K562 (cell line): ENCODE results near the gene NTRK1. TPM values are rescaled to one million over a fixed set of nuclear protein-coding genes. Genes with fewer than 3 reads are reported as not detected.

Experiments used
- BMI1 ChIP-seq: fragments of 150-350 bp; IDR thresholded peaks from 2 replicates; pipeline ENCODE4 v1.6.1; 2014; ENCODE audit warnings: low read length
- CBX2 ChIP-seq: fragments of 200-600 bp; sonication (generic); IDR thresholded peaks from one replicate; pipeline ENCODE4 v1.6.1; 2012; ENCODE audit warnings: mild to moderate bottlenecking, low read length, inconsistent platforms; ENCODE audit not compliant: insufficient read depth, poor library complexity, severe bottlenecking
- FOXP1 ChIP-seq: sonication (generic); formaldehyde crosslinking; IDR thresholded peaks from 2 replicates; pipeline ENCODE4 v1.8.0; 2022; ENCODE audit warnings: mild to moderate bottlenecking, missing genetic modification reagents
- GATAD2B ChIP-seq: fragments of 450-650 bp; IDR thresholded peaks from 2 replicates; pipeline ENCODE4 v1.6.1; 2017; ENCODE audit warnings: mild to moderate bottlenecking, borderline replicate concordance
- HNRNPLL ChIP-seq: fragments of 200-400 bp; formaldehyde crosslinking; IDR thresholded peaks from 2 replicates; pipeline ENCODE4 v1.6.1; 2017; ENCODE audit warnings: low read length, low read depth, mild to moderate bottlenecking; ENCODE audit not compliant: poor library complexity, severe bottlenecking
- JUNB ChIP-seq: fragments of 450-650 bp; formaldehyde crosslinking; conservative IDR thresholded peaks from 2 replicates; pipeline ENCODE4 v1.4.0; 2020; ENCODE audit warnings: mild to moderate bottlenecking
- KLF10 ChIP-seq: fragments of 250-450 bp; sonication (Bioruptor Pico); IDR thresholded peaks from 2 replicates; pipeline ENCODE4 v1.6.1; 2021; ENCODE audit warnings: matching md5 sums
- LEF1 ChIP-seq: fragments of 450-650 bp; IDR thresholded peaks from 2 replicates; pipeline ENCODE4 v1.6.1; 2016; ENCODE audit warnings: mild to moderate bottlenecking
- PATZ1 ChIP-seq: fragments of 250-450 bp; sonication (Bioruptor Pico); IDR thresholded peaks from 2 replicates; pipeline ENCODE4 v1.5.0; 2020; ENCODE audit warnings: mild to moderate bottlenecking, borderline replicate concordance
- THRAP3 ChIP-seq: fragments of 450-650 bp; IDR thresholded peaks from 2 replicates; pipeline ENCODE4 v1.6.1; 2016; ENCODE audit warnings: mild to moderate bottlenecking, inconsistent platforms, borderline replicate concordance
- ZNF584 ChIP-seq: fragments of 200-800 bp; sonication (Bioruptor generic); IDR thresholded peaks from 2 replicates; pipeline ENCODE4 v1.6.1; 2016; ENCODE audit warnings: low read depth, mild to moderate bottlenecking, missing genetic modification characterization, missing compliant biosample characterization
- polyA plus RNA-seq, 8 experiments: library from polyadenylated mRNA; depleted of rRNA in 4 of 8; stranded (reverse) in 5 of 8; unstranded in 3 of 8; fragments of >200 nt; fragmentation: Nextera tagmentation in 2 of 8; fragmentation: Illumina TruSeq in 1 of 8; extraction: Ambion mirVana in 2 of 8; extraction: Trizol in 1 of 8; gene quantifications; 2 replicates each; pipeline versions ENCODE4 v1.2.1 to v1.2.3, GENCODE V29; 2011 to 2014; ENCODE audit warnings: inconsistent platforms in 1 of 8, missing spikeins in 1 of 8
- total RNA-seq, 7 experiments: library from RNA; depleted of rRNA in 6 of 7; stranded (reverse); fragments of >200 nt in 6 of 7; fragmentation: Illumina TruSeq in 2 of 7; extraction: Trizol in 2 of 7; gene quantifications; 2 replicates each; pipeline versions ENCODE4 v1.2.1 to v1.2.3, GENCODE V29; 2011 to 2021; ENCODE audit warnings: low replicate concordance in 1 of 7
- TF ChIP-seq, protein P1 (sequence below): fragments of 450-650 bp; formaldehyde crosslinking; IDR thresholded peaks from 2 replicates; pipeline ENCODE4 v1.4.0; 2020; ENCODE audit warnings: mild to moderate bottlenecking, moderate library complexity
- TF ChIP-seq, protein P2 (sequence below), 2 experiments: IDR thresholded peaks in 1 of 2; conservative IDR thresholded peaks in 1 of 2; 2 replicates each; pipeline ENCODE4 v1.6.1; 2016; ENCODE audit warnings: low read depth in 2 of 2, mild to moderate bottlenecking in 1 of 2, missing compliant biosample characterization in 1 of 2, missing genetic modification characterization in 1 of 2, moderate library complexity in 1 of 2
- TF ChIP-seq, protein P3 (sequence below): sonication (generic); formaldehyde crosslinking; IDR thresholded peaks from 2 replicates; pipeline ENCODE4 v1.8.0; 2023; ENCODE audit warnings: mild to moderate bottlenecking, missing genetic modification reagents

Gene NTRK1
- total and polyA plus RNA-seq, 9 of the 15 experiments (the other 6 are each of a cell fraction or from before 2014, with no cell fraction given): 0.46 to 30.0 (median 7.9) TPM

- TF ChIP-seq PATZ1 (CRISPR knock-in tag): 0 out of 2 replicates have a peak, but pooled peaks have one; percentile 61
- TF ChIP-seq, protein P1, sequence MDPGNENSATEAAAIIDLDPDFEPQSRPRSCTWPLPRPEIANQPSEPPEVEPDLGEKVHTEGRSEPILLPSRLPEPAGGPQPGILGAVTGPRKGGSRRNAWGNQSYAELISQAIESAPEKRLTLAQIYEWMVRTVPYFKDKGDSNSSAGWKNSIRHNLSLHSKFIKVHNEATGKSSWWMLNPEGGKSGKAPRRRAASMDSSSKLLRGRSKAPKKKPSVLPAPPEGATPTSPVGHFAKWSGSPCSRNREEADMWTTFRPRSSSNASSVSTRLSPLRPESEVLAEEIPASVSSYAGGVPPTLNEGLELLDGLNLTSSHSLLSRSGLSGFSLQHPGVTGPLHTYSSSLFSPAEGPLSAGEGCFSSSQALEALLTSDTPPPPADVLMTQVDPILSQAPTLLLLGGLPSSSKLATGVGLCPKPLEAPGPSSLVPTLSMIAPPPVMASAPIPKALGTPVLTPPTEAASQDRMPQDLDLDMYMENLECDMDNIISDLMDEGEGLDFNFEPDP (CRISPR knock-in tag): no peak
- TF ChIP-seq GATAD2B: no peak
- TF ChIP-seq, protein P2, sequence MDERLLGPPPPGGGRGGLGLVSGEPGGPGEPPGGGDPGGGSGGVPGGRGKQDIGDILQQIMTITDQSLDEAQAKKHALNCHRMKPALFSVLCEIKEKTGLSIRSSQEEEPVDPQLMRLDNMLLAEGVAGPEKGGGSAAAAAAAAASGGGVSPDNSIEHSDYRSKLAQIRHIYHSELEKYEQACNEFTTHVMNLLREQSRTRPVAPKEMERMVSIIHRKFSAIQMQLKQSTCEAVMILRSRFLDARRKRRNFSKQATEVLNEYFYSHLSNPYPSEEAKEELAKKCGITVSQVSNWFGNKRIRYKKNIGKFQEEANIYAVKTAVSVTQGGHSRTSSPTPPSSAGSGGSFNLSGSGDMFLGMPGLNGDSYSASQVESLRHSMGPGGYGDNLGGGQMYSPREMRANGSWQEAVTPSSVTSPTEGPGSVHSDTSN (CRISPR knock-in tag; IDR thresholded peaks at IDR 0.05; ENCODE audit: low read depth): no peak
- TF ChIP-seq, protein P2 (tag; conservative IDR thresholded peaks at IDR 0.05; ENCODE audit: low read depth): peak; percentile 65
- no peak for TF ChIP-seq THRAP3
- TF ChIP-seq JUNB (CRISPR knock-in tag): no peak
- no peak for TF ChIP-seq ZNF584 (CRISPR knock-in tag)
- no peak for TF ChIP-seq HNRNPLL
- TF ChIP-seq, protein P3, sequence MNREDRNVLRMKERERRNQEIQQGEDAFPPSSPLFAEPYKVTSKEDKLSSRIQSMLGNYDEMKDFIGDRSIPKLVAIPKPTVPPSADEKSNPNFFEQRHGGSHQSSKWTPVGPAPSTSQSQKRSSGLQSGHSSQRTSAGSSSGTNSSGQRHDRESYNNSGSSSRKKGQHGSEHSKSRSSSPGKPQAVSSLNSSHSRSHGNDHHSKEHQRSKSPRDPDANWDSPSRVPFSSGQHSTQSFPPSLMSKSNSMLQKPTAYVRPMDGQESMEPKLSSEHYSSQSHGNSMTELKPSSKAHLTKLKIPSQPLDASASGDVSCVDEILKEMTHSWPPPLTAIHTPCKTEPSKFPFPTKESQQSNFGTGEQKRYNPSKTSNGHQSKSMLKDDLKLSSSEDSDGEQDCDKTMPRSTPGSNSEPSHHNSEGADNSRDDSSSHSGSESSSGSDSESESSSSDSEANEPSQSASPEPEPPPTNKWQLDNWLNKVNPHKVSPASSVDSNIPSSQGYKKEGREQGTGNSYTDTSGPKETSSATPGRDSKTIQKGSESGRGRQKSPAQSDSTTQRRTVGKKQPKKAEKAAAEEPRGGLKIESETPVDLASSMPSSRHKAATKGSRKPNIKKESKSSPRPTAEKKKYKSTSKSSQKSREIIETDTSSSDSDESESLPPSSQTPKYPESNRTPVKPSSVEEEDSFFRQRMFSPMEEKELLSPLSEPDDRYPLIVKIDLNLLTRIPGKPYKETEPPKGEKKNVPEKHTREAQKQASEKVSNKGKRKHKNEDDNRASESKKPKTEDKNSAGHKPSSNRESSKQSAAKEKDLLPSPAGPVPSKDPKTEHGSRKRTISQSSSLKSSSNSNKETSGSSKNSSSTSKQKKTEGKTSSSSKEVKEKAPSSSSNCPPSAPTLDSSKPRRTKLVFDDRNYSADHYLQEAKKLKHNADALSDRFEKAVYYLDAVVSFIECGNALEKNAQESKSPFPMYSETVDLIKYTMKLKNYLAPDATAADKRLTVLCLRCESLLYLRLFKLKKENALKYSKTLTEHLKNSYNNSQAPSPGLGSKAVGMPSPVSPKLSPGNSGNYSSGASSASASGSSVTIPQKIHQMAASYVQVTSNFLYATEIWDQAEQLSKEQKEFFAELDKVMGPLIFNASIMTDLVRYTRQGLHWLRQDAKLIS (CRISPR knock-in tag): peak; percentile 78; the same call in 1 of the 2 replicates
- TF ChIP-seq BMI1: no peak
- TF ChIP-seq LEF1: peak; percentile 24; the same call in 1 of the 2 replicates
- no peak for TF ChIP-seq FOXP1 (CRISPR knock-in tag)
- no peak for TF ChIP-seq CBX2
- no peak for TF ChIP-seq KLF10 (CRISPR knock-in tag)
Measured at GRCh38 chr1:156912861-156913808, 52.5 kb downstream of the NTRK1 start (continued).
